Mammary epithelial cell (primary cell): ENCODE results near the gene CRIM1.

Experiments
- CTCF ChIP-seq, 2 donors: IDR thresholded peaks in 1 of 2; conservative IDR thresholded peaks in 1 of 2; 2 replicates each; pipeline ENCODE4 v1.5.1; 2011 to 2012; ENCODE audit warnings: inconsistent platforms in 2 of 2, low read length in 2 of 2, mild to moderate bottlenecking in 2 of 2, control low read depth in 1 of 2, low read depth in 1 of 2; ENCODE audit not compliant: insufficient read depth in 1 of 2; ENCODE audit errors: extremely low read depth in 1 of 2
- EZH2 ChIP-seq: IDR thresholded peaks from 2 replicates; pipeline ENCODE4 v1.6.1; 2012; ENCODE audit warnings: low read length, inconsistent platforms, borderline replicate concordance

GRCh38 chr2:36570416-36570815 is 214.8 kb downstream of the CRIM1 start:
- TF ChIP-seq CTCF (conservative IDR thresholded peaks at IDR 0.05 in 1 of 2, IDR thresholded peaks at IDR 0.05 in 1 of 2; ENCODE audit: extremely low read depth in 1 of 2, insufficient read depth in 1 of 2, low read depth in 1 of 2, low read length in 2 of 2) (no peak), EZH2 (no peak)
